ENCODE measurements around the gene RTL5.
"Not testable (repeated sequence)": the region's sequence is repeated elsewhere in the genome, so short reads cannot be mapped to it uniquely, and the experiment has no call there.

Gene RTL5

DNA sequence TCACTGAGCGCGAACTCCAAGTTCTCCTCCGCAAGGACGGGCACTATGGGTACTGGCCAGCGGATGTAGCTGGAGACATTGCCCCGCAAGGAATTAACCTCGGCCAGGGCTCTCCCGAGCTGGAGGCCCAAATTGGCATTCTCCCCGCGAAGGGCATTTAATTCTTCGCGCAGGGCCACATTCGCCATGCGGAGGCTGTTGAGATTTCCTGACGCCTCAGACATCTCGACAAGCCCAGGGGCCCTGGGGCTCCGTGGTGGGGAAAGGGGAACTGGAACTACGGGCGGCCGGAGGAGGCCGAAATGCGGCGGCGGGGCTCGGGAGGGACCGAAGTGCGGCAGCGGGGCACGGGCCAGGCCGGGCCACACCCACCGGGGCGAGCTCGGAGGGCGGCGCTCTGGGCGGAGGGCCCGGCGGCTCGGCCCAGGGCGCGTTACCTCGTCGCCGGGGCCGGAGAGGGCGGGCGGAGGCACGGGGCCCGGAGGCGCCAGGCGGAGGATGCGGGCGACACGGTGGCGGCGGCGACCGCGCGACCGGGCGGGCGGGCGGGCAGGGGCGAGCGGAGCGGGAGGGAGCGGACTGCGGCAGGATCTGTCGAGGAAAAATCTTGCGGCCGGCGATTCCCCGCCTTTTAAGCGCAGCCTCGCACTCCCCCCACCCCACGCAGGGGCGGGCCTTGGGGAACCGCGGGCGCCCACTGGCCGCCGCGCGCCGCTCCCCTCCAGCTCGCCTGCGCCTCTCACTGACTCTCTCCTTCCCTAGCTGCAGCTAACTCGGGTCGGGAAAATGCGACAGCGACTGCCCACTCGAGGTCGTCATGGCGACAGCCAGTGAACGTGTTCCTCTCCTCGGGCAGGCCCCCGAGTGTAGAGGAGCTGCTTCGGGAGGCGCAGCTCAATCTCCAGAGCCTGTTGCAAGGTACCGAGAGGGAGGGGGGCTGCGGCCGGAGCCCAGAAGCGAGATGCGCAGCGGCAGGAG, at the start of gene RTL5:
Gene RTL5 (minus strand): TSS at position 599 of the 978 bp plus-strand sequence.
- DNase-seq (ENCODE audit: low read depth): peak; percentile 51

DNA sequence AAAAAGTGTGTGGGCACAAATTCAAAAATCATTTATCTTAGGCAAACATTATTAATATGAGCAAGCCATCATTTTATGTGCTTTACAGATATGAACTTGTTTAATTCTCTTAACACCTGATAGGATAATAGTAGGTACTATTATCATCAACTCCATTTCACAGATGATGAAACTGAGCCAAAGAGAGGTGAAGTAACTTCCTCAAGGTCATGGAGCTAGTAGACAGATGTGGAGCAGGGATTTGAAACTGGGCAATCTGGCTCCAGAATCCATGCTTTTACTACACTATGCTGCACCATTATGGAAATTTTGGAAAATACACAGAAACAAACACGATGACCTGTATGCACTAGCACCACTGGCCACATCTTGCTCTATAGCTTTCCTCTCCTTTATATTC, 48.8 kb upstream of the RTL5 start:
- no peak for DNase-seq (ENCODE audit: low read depth)

DNA sequence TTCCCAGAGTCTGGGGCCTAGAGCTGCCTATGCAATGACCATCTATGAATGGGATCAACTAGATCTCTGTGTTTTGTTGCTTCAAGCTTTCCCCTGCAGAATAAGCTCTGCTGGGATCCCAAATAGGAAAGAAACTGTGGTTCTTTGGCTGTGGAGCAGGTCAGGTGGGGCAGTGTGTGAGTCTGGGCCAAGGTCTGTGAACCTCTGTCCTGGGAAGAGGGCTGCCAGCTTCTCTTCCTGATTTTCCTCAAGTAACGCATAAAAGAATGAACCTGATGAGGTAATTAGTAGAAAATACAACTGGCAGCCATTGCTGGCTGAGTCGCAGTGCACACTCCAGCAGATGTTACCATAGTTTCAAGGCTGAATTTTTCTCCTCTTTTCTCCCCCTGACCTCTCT, 45.3 kb upstream of the RTL5 start:
- no peak for DNase-seq (ENCODE audit: low read depth)

DNA sequence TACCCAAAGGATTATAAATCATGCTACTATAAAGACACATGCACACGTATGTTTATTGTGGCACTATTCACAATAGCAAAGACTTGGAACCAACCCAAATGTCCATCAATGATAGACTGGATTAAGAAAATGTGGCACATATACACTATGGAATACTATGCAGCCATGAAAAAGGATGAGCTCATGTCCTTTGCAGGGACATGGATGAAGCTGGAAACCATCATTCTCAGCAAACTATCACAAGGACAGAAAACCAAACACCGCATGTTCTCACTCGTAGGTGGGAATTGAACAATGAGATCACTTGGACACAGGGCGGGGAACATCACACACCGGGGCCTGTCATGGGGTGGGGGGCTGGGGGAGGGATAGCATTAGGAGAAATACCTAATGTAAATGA, 44.6 kb upstream of the RTL5 start:
- not testable (repeated sequence) for DNase-seq (ENCODE audit: low read depth)

DNA sequence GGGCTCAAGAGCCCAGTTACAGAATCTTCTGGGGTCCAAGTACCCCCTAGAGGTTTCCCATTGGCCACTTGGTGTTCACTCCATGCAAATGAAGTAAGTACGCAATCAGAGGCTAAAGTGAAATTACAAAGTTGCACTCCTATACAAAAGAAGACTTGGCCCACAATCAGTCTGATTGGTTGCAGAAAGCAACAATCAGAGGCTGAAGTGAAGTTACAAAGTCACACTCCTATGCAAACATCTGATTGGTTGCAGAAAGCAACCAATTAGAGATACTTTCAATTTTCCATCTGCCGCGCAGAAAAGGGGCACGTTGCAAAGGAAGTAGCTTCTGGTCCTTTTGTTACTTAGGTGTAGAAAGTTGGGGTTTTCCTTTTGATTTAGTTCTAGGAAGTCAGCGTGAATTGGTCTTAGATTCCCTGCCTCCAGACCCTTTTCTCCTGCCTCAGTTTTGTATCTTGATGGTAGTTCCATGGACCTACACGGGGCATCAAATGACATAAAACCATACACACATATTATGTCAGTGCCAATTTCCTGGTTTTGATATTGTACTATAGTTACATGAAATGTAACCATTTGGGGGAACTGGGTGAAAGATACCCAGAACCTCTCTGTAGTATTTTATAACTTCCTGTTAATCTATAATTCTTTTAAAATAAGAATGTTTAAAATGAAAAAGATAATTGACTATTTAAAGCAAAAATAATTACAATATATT, 37.5 kb upstream of the RTL5 start:
- DNase-seq (ENCODE audit: low read depth): no peak

DNA sequence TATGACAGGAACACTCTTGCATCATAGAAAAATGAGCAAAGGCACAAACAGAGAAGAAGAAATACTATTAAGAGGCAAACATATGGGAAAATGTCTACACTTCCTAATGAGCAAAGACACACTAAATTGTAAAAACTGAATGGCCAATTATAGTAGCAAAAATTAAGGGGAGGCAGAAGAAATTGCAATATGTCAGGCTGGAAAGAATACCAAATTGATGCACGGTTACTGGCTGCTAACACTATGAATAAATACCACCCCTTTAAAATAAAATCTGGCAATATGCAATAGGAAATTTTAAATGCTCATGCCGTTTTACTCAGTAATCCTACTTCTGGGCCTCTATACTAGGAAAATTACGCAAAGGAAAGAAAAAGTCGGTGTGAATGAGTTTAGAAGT, 33.8 kb upstream of the RTL5 start:
- DNase-seq (ENCODE audit: low read depth): no peak

DNA sequence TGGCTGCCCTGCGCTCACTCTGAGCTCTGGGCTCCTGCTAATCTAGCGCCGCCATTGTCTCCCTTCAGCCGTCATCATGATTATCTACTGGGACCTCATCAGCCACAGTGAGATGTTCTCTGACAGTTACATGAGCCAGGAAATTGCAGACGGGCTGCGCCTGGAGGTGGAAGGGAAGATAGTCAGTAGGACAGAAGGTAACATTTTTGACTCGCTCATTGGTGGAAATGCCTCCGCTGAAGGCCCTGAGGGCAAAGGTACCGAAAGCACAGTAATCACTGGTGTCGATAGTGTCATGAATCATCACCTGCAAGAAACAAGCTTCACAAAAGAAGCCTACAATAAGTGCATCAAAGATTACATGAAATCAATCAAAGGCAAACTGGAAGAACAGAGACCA, 28.1 kb upstream of the RTL5 start:
- no peak for DNase-seq (ENCODE audit: low read depth)

DNA sequence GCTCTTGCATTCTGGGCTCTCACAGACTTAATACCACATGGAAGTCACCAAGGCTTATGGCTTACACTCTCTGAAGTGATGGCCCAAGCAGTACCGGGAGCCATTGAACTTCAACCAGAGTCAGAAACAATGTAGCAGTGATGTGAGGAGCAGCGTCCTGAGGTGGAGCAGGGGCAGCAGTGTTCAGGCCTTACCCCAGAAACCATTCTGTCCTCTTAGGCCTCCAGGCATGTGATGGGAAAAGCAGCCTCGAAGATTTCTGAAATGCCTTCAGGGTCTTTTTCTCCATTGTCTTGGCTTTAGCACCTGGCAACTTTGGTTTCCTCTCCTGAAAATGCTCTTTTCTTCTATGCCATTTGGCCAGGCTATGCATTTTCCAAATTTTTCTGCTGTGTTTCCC, 27.1 kb upstream of the RTL5 start:
- DNase-seq (ENCODE audit: low read depth): no peak

DNA sequence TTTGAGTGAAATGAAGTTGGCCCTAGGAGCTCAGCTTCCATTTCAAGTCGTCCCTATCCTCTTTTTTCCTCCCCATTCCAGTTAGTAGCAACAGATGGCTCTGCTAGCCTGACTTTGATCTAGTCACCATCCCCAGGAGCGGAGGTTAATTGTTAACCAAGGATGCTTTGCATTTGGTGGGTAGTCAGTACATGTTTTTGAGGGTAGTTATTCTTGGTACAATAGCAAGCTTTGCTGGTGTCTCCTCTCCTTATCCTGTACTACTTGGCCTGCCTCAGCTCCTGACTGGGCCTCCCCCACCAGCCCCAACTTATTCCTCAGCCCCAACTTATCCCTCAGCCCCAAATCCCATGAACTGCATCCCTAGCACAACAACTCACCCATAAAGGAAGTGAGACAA, 14.8 kb upstream of the RTL5 start:
- no peak for DNase-seq (ENCODE audit: low read depth)

DNA sequence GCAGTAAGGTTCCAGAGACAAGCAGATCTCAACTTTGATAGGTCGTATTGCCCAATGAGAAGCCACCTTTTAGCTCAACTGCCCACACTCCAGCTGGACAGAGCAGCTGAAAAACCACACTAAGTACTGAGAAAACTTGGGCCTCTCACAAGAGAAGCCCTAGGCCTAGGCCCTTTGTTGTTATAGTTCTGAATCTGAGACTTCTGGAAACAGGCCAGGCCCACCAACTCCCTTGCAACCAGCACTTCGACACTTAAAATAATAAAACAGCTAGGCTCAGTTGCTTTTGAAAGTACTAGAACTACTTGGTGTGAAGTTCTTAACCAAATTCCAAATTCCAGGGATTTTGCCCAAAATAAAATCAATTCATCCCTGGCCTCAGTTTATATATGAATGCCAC, 13.5 kb upstream of the RTL5 start:
- no peak for DNase-seq (ENCODE audit: low read depth)

DNA sequence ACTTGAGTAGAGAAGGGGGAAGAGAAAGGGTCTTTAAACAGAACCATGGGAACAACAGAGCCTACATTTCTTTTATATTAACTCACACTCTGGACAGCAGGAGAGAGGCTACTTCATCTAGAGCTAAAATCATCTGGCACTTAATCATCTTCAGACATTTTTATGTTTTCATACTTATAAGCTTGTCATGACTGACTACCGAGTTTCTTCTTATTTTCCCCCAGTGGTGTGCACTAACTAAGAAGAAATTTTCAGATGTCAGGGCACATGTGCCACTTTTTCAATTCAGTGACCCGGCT, 11.8 kb upstream of the RTL5 start:
- DNase-seq (ENCODE audit: low read depth): no peak

DNA sequence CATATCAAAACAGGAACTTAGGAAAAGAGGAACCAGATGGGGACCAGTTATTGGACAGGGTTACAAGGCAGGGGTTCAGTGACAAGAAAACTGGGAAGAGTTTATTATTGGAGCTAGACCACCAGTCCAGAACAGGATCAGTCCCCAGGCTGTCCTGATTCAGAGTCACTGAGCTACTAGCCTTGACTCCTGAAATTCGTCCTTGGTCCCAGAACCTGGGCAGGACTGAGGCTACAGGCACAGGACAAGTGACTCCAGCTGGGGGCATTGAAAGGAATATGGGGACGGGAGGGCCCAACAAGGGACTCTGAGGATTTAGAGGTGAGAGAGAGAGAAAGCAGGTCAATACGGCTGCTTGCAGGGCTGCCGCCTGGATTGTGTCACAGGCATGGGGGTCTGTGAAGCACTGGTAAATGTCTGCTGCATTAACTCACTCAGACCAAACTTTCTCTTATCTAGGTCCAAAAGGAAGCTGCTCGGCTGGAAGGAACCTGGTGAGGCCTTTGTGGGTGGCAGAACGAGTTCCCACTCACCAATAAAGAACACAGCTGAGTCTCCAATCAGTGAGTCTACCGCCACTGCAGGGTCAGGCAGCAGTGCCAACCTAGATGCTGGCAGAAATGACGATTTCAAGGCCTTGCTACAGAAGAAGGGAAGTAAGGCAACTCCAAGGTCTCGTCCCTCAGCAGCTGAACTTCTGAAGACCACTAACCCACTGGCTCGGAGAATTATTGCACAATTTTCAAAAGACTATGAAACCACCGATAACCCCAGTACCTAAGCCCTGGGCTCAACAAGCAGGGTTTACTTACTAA, 11.3 kb upstream of the RTL5 start:
- DNase-seq (ENCODE audit: low read depth): no peak

DNA sequence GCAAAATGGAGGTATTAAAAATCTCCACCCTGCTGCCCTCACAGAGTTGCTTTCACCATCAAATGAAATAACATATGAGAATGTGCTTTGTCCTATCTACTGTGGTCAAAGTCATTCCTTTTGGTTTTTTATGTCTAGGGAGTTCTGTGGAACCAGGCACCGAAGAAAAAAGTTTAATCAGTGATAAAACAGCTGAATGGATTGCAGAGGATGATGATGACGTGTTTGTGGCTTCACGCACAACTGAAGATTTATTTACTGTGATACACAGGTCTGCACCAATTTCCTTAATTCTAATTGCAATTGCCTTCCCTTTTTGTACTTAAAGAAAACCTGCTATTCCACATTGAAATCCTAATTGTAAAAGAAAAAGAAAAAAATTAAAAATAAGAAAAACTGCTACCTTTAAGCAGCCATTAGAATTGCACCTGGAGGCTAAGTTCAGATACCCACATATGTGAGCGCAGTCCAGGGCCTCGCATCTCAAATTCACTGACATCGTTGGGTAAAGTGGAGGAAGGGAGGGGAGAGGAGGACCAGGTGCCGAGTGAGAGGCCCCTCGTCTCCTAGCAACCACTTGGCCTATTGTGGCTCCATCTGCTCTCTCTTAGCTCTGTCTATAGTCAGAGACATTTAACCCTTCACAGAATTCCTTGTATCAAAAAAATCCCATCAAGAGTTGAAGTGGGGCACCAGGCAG, 10.5 kb upstream of the RTL5 start:
- DNase-seq (ENCODE audit: low read depth): no peak

DNA sequence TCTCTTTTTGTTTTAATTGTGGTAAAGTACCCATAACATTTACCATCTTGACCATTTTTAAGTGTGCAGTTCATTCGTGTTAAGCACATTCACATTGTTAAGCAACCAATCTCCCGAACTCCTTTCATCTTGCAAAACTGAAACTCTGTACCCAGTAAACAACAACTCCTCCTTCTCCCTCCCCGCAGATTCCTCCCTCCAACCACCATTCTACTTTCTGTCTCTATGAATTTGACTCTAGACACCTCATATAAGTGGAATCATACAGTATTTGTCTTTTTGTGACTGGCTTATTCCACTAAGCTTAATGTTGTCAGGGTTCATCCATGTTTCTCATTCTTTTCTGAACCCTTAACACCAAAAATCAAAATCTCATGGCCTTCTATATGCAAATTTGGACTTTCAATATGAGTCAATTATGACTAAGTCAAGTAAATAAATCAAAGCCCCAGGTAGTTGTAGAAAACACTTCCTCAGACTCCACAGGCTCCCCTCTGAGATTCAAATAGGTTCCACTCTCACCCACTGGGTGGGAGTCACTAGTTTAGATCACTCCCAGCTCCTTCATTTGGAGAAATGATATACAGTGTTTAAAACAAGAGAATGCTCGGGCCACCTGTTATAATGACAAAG, 9.8 kb upstream of the RTL5 start:
- DNase-seq (ENCODE audit: low read depth): no peak

DNA sequence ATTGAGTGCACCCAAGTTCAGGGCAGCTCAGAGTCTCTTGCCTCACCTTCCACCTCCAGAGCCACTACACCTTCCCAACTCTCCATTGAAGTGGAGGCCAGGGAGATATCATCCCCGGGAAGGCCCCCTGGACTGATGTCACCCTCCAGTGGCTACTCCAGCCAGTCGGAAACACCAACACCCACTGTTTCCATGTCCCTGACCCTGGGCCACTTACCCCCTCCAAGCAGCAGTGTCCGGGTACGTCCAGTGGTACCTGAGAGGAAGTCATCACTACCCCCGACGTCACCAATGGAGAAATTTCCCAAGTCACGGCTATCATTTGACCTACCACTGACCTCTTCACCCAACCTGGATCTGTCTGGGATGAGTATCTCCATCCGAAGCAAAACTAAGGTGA, 7.8 kb upstream of the RTL5 start:
- no peak for DNase-seq (ENCODE audit: low read depth)

DNA sequence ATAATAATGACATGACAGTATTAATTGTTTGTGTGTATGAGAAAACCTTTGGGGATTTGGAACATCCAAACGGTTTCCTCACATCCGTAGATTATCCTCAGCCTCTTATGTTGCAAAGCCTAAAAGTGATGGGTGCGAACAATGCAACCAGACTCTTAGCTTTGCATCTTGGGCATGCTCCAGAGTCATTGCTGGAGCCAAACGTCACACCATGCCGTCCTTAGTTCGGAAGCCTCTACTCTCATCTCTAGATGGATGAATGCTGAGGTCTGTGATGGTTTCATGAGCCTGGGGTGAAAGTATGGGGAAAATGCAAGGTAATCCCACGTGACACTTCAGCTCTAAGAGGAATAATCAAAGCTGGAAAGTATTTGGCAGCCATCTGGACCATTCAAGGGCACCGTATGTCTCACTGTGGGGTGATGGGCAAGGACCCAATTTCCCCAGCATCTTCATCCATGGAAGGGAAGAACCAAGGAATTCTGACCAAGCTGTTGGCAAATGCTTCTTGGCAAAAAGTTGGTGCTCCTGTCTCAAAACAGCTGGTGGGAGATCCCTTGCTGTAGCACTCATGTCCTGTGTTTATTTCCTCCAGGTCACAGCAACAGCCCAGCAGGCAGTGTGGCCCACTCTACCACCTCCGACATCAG, 6.3 kb upstream of the RTL5 start:
- DNase-seq (ENCODE audit: low read depth): no peak

DNA sequence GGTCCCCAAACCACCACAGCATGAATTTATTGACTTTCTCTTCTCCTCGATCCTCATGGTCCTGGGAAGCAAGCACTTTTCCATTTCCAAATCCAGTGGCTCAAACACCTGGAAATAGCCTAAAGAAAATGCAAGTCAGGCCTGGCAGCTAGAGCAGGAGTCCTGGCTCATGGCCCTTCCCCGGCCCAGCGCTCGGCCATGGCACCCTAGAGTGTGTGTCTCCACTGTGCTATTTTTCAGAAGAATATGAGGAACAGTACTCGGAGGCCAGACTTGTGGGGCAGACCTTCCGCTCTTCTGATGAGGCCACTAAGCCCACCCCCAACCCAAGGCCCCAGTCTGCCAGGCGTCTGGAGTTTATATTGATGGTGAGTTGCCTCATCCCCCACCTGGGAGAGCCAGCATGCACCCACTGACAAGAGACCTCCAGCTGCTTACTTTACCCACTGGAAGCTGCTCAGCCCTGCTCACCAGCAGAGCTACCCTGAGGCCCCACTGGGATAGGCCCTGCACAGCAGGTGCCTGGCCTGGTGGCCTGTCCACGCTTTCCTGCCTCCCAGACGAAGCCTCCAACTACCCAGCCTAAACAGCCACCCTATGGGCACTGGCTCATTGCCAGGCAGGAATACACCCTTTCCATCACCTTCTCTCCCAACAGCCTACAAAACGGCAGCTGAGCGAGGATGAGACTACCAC, 2.3 kb upstream of the RTL5 start:
- DNase-seq (ENCODE audit: low read depth): no peak

DNA sequence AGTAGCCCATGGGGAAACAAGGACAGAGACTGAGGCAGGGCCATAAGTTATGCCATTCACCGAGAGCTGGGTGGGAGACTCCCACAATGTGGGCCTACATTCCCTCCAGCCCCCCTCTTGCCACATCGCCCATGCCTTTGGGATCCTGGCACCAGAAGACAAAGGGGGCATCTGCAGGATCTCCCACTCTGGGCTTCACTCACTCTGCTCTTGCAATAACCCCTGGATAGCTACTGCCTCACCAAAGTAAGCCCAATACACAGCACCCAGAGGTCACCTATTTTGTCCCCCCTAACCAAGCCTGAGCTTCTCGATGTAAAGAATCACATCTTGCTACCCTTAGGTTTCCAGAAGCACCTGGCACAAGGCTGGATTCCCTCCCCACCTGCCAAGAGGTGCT, 741 bp upstream of the RTL5 start:
- DNase-seq (ENCODE audit: low read depth): no peak

DNA sequence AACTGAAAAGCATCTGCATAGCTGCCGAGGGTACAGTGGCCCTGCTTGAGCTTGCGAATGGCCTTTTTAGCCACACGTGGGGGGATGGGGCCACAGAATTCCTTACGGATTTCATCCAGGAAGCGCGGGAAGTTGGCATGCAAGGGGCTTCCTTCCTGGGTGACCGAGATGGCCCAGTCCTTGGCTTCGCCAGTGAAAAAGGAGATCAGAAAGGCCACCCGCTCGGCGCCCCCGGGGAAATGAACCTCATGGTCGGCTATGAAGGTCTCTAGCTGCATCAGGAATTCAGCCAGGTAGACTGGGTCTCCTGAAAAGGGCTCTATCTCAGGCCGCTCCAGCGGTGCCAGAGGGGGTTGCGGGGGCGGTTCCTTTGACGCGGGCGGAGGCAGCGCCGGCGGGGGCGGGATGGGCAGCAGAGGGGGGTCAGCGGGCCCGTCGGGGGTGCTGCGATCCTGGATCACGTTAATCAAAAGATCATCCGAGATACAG, 909 bp downstream of the RTL5 start:
- DNase-seq (ENCODE audit: low read depth): no peak

DNA sequence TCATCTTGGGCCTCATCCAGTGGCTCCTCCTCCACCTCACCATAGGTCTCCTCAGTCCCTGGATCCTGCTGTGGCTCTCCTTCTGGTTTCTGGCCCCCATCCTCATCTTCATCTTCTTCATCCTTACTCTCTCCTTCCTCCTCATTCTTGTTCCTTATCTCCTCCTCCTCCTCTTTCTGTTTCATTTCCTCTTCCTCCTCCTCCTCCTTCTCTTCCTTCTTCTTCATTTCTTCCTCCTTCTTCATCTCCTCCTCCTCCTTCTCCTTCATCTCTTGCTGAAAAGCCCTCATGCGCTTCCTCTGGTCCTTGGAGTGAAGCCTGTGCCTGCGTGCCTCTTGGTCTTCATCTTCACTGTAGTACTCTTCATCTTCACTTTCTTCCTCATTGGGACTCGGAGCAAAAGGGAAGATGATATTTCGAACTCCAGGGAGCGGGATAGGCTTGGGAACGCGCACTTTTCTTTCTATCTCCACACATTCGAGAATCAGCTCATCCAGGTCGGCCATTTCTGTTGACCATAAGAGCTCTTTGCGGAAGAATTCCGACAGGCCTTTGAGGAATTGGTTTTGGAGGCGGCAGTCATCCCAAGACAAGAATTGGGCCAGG, 1.5 kb downstream of the RTL5 start:
- no peak for DNase-seq (ENCODE audit: low read depth)
